ENCODE data around the gene GCN1.

The GCN1 gene

DNA sequence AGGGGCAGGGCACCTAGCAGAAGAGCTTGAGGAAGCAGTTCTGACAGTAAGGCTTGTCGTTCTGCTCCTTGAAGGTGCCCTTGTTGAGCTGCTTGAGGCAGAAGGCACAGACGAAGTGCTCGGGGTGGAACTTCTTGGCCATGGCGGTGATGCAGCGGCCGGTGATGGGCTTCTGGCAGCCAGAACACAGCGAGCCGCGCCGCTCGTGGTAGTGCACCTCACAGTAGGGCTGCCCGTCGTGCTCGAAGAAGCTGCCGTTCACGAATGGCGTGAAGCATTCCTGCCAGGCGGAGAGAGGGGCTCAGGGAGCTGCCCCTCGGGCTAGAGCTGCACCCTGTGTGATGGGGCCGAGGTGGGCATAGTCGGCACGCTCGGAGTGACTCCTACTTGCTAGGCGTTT, 17.8 kb upstream of the GCN1 start:
- no peak for DNase-seq
- no peak overlapping the region for H4K91ac ChIP-seq (ENCODE audit: low read length)
- no peak overlapping the region for H2AK5ac ChIP-seq (ENCODE audit: low read length, severe bottlenecking)
- no peak overlapping the region for H3K27ac ChIP-seq (ENCODE audit: low read length, poor library complexity, severe bottlenecking)
- H2BK120ac ChIP-seq (ENCODE audit: low read depth, low read length): no peak overlapping the region
- peaks cover 77 to 89% of the 10 kb centered on the region in 2 experiments for H3K36me3 ChIP-seq (ENCODE audit: control insufficient read depth in 1 of 2, insufficient read depth in 2 of 2, low read depth in 1 of 2, low read length in 2 of 2)
- no peak overlapping the region for H4K8ac ChIP-seq (ENCODE audit: low read length)
- H3K4ac ChIP-seq (ENCODE audit: low read depth in 1 of 2, low read length in 2 of 2): no peak overlapping the region
- no peak overlapping the region for H2BK15ac ChIP-seq (ENCODE audit: low read depth, poor library complexity, severe bottlenecking)
- peaks cover 40% of the 10 kb centered on the region for H3K79me1 ChIP-seq (replicated peaks; ENCODE audit: low read length, poor library complexity, severe bottlenecking)
- no peak overlapping the region for H3K4me3 ChIP-seq (ENCODE audit: insufficient read depth in 1 of 2, low read depth in 1 of 2, low read length in 2 of 2)
- H3K9ac ChIP-seq (ENCODE audit: low read length): no peak overlapping the region
- no peak overlapping the region for H3K23ac ChIP-seq (ENCODE audit: low read length in 2 of 2)
- H2AFZ ChIP-seq (ENCODE audit: low read depth, low read length): no peak overlapping the region
- WGBS: 97% methylated on average over 19 of the region's 24 CpGs
- H3K9me3 ChIP-seq (ENCODE audit: control insufficient read depth, low read length): no peaks in the 10 kb centered on the region
- H3K4me1 ChIP-seq (ENCODE audit: control insufficient read depth, insufficient read depth, low read depth, low read length): peaks cover 5% of the 10 kb centered on the region
- no peak overlapping the region for H2BK12ac ChIP-seq (ENCODE audit: low read length in 2 of 2)
- H3K4me2 ChIP-seq (ENCODE audit: low read length, poor library complexity, severe bottlenecking): no peak overlapping the region
- H2BK5ac ChIP-seq (ENCODE audit: low read depth, low read length, poor library complexity, severe bottlenecking): no peak overlapping the region
- H3K14ac ChIP-seq (ENCODE audit: low read length in 2 of 2): no peak overlapping the region
- no peaks in the 10 kb centered on the region for H3K27me3 ChIP-seq (ENCODE audit: control insufficient read depth in 1 of 2, insufficient read depth in 1 of 2, low read length in 2 of 2)
- H3K18ac ChIP-seq (ENCODE audit: low read depth in 1 of 2, low read length in 2 of 2): no peak overlapping the region

DNA sequence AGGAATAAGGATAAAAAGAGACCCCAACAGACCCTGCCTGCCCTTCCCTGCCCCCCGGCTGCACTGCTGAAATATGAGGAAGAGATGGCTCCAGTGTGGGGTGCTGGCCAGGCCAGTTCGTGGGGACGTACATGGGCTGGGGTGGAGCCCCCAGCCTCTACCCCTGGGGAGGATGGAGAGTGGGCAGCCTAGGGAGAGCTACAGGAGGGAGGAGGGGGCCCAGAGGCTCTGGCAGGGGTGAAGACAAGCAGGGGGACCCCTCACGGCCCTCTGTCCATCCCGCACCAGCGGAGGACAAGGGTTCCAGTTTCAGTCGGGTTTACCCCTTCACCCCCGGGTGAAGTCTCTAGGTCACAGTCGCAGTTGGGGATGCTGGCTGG, 17.4 kb upstream of the GCN1 start:
- Histone ChIP-seq H2AK5ac (ENCODE audit: low read length, severe bottlenecking) (no peak overlapping the region), H2AFZ (ENCODE audit: low read depth, low read length) (no peak overlapping the region), H3K27me3 (ENCODE audit: control insufficient read depth in 1 of 2, insufficient read depth in 1 of 2, low read length in 2 of 2) (no peaks in the 10 kb centered on the region), H4K91ac (ENCODE audit: low read length) (no peak overlapping the region), H3K4me1 (ENCODE audit: control insufficient read depth, insufficient read depth, low read depth, low read length) (peaks cover 5% of the 10 kb centered on the region), H2BK120ac (ENCODE audit: low read depth, low read length) (no peak overlapping the region), H3K36me3 (ENCODE audit: control insufficient read depth in 1 of 2, insufficient read depth in 2 of 2, low read depth in 1 of 2, low read length in 2 of 2) (peaks cover 76 to 88% of the 10 kb centered on the region in 2 experiments), H3K18ac (ENCODE audit: low read depth in 1 of 2, low read length in 2 of 2) (no peak overlapping the region), H3K4ac (ENCODE audit: low read depth in 1 of 2, low read length in 2 of 2) (no peak overlapping the region), H3K79me1 (replicated peaks; ENCODE audit: low read length, poor library complexity, severe bottlenecking) (peaks cover 36% of the 10 kb centered on the region), H4K8ac (ENCODE audit: low read length) (no peak overlapping the region), H3K9ac (ENCODE audit: low read length) (no peak overlapping the region), H3K9me3 (ENCODE audit: control insufficient read depth, low read length) (no peaks in the 10 kb centered on the region), H3K4me2 (ENCODE audit: low read length, poor library complexity, severe bottlenecking) (no peak overlapping the region), H3K23ac (ENCODE audit: low read length in 2 of 2) (no peak overlapping the region), H3K14ac (ENCODE audit: low read length in 2 of 2) (no peak overlapping the region), H3K4me3 (ENCODE audit: insufficient read depth in 1 of 2, low read depth in 1 of 2, low read length in 2 of 2) (no peak overlapping the region), H2BK5ac (ENCODE audit: low read depth, low read length, poor library complexity, severe bottlenecking) (no peak overlapping the region), H3K27ac (ENCODE audit: low read length, poor library complexity, severe bottlenecking) (no peak overlapping the region), H2BK12ac (ENCODE audit: low read length in 2 of 2) (no peak overlapping the region), H2BK15ac (ENCODE audit: low read depth, poor library complexity, severe bottlenecking) (no peak overlapping the region)
- DNase-seq: no peak
- WGBS: 90% methylated on average over 9 of the region's 9 CpGs

DNA sequence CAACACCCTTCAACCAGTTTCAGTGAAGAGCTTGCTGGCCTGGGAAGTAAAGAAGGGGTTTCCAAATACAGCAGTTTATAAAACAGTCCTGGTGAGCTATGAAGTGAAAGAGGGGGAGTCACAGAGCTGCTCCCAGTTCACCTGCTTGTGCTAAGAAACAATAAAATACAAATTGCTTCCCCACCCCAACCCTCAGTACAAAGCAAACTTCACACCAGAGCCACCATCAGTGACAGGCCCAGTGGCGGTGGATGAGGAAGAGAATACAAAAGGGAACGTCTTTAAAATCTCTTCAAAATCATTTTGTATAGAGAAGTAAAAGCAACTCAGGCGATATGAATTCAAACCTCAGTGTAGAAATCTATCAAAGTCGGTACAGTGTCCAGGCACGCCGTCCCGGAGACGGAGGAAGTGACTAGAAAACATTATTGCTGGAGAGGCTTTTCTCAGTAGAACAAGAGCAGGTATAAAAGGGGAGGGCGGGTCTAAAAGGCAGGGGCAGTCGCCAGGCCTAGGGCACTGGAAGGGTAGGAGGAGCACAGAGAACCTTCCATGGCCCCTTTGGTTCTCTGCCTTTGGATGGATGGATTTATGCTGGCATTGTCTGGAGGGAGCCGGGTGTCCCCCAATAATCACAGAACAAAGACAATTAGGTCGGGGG, 16.9 kb upstream of the GCN1 start:
- Histone ChIP-seq H3K4ac (ENCODE audit: low read depth in 1 of 2, low read length in 2 of 2) (no peak overlapping the region), H3K36me3 (ENCODE audit: control insufficient read depth in 1 of 2, insufficient read depth in 2 of 2, low read depth in 1 of 2, low read length in 2 of 2) (peaks cover 71 to 86% of the 10 kb centered on the region in 2 experiments), H3K9ac (ENCODE audit: low read length) (peak overlapping the region; percentile 29), H3K4me1 (ENCODE audit: control insufficient read depth, insufficient read depth, low read depth, low read length) (peaks cover 5% of the 10 kb centered on the region), H3K79me1 (replicated peaks; ENCODE audit: low read length, poor library complexity, severe bottlenecking) (peaks cover 32% of the 10 kb centered on the region), H4K91ac (ENCODE audit: low read length) (no peak overlapping the region), H3K18ac (ENCODE audit: low read depth in 1 of 2, low read length in 2 of 2) (no peak overlapping the region), H3K4me3 (ENCODE audit: insufficient read depth in 1 of 2, low read depth in 1 of 2, low read length in 2 of 2) (no peak overlapping the region), H2BK12ac (ENCODE audit: low read length in 2 of 2) (no peak overlapping the region), H3K4me2 (ENCODE audit: low read length, poor library complexity, severe bottlenecking) (no peak overlapping the region), H3K23ac (ENCODE audit: low read length in 2 of 2) (no peak overlapping the region), H2BK120ac (ENCODE audit: low read depth, low read length) (no peak overlapping the region), H3K27ac (ENCODE audit: low read length, poor library complexity, severe bottlenecking) (no peak overlapping the region), H3K14ac (ENCODE audit: low read length in 2 of 2) (no peak overlapping the region), H2BK5ac (ENCODE audit: low read depth, low read length, poor library complexity, severe bottlenecking) (no peak overlapping the region), H3K9me3 (ENCODE audit: control insufficient read depth, low read length) (no peaks in the 10 kb centered on the region), H2AFZ (ENCODE audit: low read depth, low read length) (no peak overlapping the region), H2AK5ac (ENCODE audit: low read length, severe bottlenecking) (no peak overlapping the region), H4K8ac (ENCODE audit: low read length) (no peak overlapping the region), H3K27me3 (ENCODE audit: control insufficient read depth in 1 of 2, insufficient read depth in 1 of 2, low read length in 2 of 2) (no peaks in the 10 kb centered on the region), H2BK15ac (ENCODE audit: low read depth, poor library complexity, severe bottlenecking) (no peak overlapping the region)
- 95% methylated on average over 10 of the region's 12 CpGs for WGBS
- DNase-seq: no peak

DNA sequence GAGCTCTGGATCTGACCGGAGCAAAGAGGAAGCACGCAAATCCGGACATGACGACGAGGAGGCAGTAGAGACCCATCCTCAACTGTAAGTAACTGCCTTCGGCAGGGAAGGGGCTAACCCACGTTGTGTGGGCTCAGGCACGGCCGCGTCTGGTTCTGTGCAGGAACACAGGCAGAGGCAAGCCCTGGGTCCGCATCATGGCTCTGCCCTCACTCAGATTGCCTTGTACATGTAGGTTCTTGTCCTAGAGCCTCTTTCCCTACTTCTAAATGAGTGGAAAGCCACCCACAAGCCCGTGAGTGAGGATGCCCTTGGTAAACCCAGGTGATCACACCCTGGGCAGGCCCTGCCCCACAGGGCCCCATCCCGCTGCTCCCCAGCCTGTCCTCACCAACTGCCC, 15.3 kb upstream of the GCN1 start:
- no peak overlapping the region for H2AFZ ChIP-seq (ENCODE audit: low read depth, low read length)
- H3K79me1 ChIP-seq (replicated peaks; ENCODE audit: low read length, poor library complexity, severe bottlenecking): peaks cover 19% of the 10 kb centered on the region
- H4K91ac ChIP-seq (ENCODE audit: low read length): no peak overlapping the region
- H3K23ac ChIP-seq (ENCODE audit: low read length in 2 of 2): no peak overlapping the region
- no peak overlapping the region for H2BK15ac ChIP-seq (ENCODE audit: low read depth, poor library complexity, severe bottlenecking)
- H2AK5ac ChIP-seq (ENCODE audit: low read length, severe bottlenecking): no peak overlapping the region
- no peaks in the 10 kb centered on the region for H3K9me3 ChIP-seq (ENCODE audit: control insufficient read depth, low read length)
- no peak overlapping the region for H3K4me2 ChIP-seq (ENCODE audit: low read length, poor library complexity, severe bottlenecking)
- H3K18ac ChIP-seq (ENCODE audit: low read depth in 1 of 2, low read length in 2 of 2): no peak overlapping the region
- H3K36me3 ChIP-seq (ENCODE audit: control insufficient read depth in 1 of 2, insufficient read depth in 2 of 2, low read depth in 1 of 2, low read length in 2 of 2): peaks cover 56 to 72% of the 10 kb centered on the region in 2 experiments
- H2BK5ac ChIP-seq (ENCODE audit: low read depth, low read length, poor library complexity, severe bottlenecking): no peak overlapping the region
- H3K27ac ChIP-seq (ENCODE audit: low read length, poor library complexity, severe bottlenecking): no peak overlapping the region
- DNase-seq: no peak
- peak overlapping the region; percentile 9 for H3K9ac ChIP-seq (ENCODE audit: low read length)
- WGBS: 98% methylated on average over 13 of the region's 13 CpGs
- H3K14ac ChIP-seq (ENCODE audit: low read length in 2 of 2): no peak overlapping the region
- peaks cover 5% of the 10 kb centered on the region for H3K4me1 ChIP-seq (ENCODE audit: control insufficient read depth, insufficient read depth, low read depth, low read length)
- H2BK120ac ChIP-seq (ENCODE audit: low read depth, low read length): no peak overlapping the region
- peak overlapping the region; percentile 42 for H4K8ac ChIP-seq (ENCODE audit: low read length)
- H2BK12ac ChIP-seq (ENCODE audit: low read length in 2 of 2): no peak overlapping the region
- H3K27me3 ChIP-seq (ENCODE audit: control insufficient read depth in 1 of 2, insufficient read depth in 1 of 2, low read length in 2 of 2): no peaks in the 10 kb centered on the region
- peak overlapping the region in 1 of 2 experiments; percentile 41 for H3K4ac ChIP-seq (ENCODE audit: low read depth in 1 of 2, low read length in 2 of 2)
- H3K4me3 ChIP-seq (ENCODE audit: insufficient read depth in 1 of 2, low read depth in 1 of 2, low read length in 2 of 2): no peak overlapping the region
